H1 (cell line): Measurements from ENCODE around the gene CFAP65. TPM values are rescaled to one million over a fixed set of nuclear protein-coding genes. Genes with fewer than 3 reads are reported as not detected.

Experiments used
- CTCF ChIA-PET: fragments of 300-600 bp; sonication (Branson Sonifier 250); formaldehyde crosslinking; loops from one replicate; lab custom pipeline; 2021; ENCODE audit not compliant: partially characterized antibody; lab: Charles Lee
- POLR2A ChIA-PET: fragments of 300-600 bp; sonication (Branson Sonifier 250); formaldehyde crosslinking; loops from one replicate; lab custom pipeline; 2021; ENCODE audit warnings: inconsistent platforms; ENCODE audit not compliant: partially characterized antibody; lab: Charles Lee
- DNase-seq, 2 experiments: peaks; one replicate each; pipeline versions ENCODE4 v3.0.0 to v3.0.0-alpha.2; 2010 to 2022; ENCODE audit warnings: low spot score in 2 of 2, low read depth in 1 of 2, mixed read lengths in 1 of 2
- FAIRE-seq: peaks from 2 replicates; lab custom pipeline; 2011; peaks lifted over from hg19 to GRCh38; lab: Jason Lieb, UNC
- H2AFZ ChIP-seq: 2 replicates; pipeline ENCODE4 v1.8.1; 2012; ENCODE audit warnings: low read length, inconsistent platforms
- H2AK5ac ChIP-seq: 2 replicates; pipeline ENCODE4 v1.6.1; 2013; ENCODE audit warnings: low read depth, low read length
- H2BK120ac ChIP-seq: replicated peaks from 2 replicates; pipeline ENCODE3; 2013; ENCODE audit warnings: low read depth, low read length, inconsistent platforms
- H2BK12ac ChIP-seq: 2 replicates; pipeline ENCODE4 v1.6.1; 2013; ENCODE audit warnings: low read depth, low read length
- H2BK15ac ChIP-seq: 2 replicates; pipeline ENCODE4 v1.6.1; 2013; ENCODE audit warnings: low read length
- H2BK20ac ChIP-seq: 2 replicates; pipeline ENCODE4 v1.6.1; 2013; ENCODE audit warnings: low read length
- H2BK5ac ChIP-seq: 2 replicates; pipeline ENCODE4 v1.6.1; 2013; ENCODE audit warnings: low read depth, low read length
- H3K14ac ChIP-seq: 2 replicates; pipeline ENCODE4 v1.6.1; 2013; ENCODE audit warnings: inconsistent platforms; ENCODE audit not compliant: insufficient read length
- H3K18ac ChIP-seq: 2 replicates; pipeline ENCODE4 v1.6.1; 2013; ENCODE audit warnings: low read length; ENCODE audit errors: extremely low read depth
- H3K23ac ChIP-seq: 2 replicates; pipeline ENCODE4 v1.6.1; 2013; ENCODE audit warnings: inconsistent platforms; ENCODE audit not compliant: insufficient read length
- H3K23me2 ChIP-seq: 2 replicates; pipeline ENCODE4 v1.6.1; 2013; ENCODE audit warnings: low read depth, low read length
- H3K27ac ChIP-seq: 2 replicates; pipeline ENCODE4 v1.6.1; 2011; ENCODE audit warnings: low read depth, low read length, inconsistent platforms
- H3K27me3 ChIP-seq, 4 experiments: replicated peaks in 1 of 4; 1 replicate in 1 of 4; 2 replicates in 3 of 4; pipeline versions ENCODE4 v1.6.1 to v1.8.1; 2011 to 2013; ENCODE audit warnings: low read length in 3 of 4, mild to moderate bottlenecking in 3 of 4, inconsistent platforms in 2 of 4, mixed read lengths in 2 of 4, moderate library complexity in 1 of 4; ENCODE audit not compliant: control insufficient read depth in 3 of 4, insufficient read depth in 3 of 4; ENCODE audit errors: extremely low read depth in 1 of 4
- H3K36me3 ChIP-seq, 4 experiments: 2 replicates each; pipeline versions ENCODE4 v1.6.1 to v1.8.1; 2011 to 2013; ENCODE audit warnings: mild to moderate bottlenecking in 4 of 4, low read length in 3 of 4, moderate library complexity in 2 of 4, control low read depth in 1 of 4, inconsistent platforms in 1 of 4; ENCODE audit not compliant: insufficient read depth in 4 of 4, control insufficient read depth in 2 of 4
- H3K4ac ChIP-seq: replicated peaks from 2 replicates; pipeline ENCODE3; 2013; ENCODE audit warnings: low read length, low read depth, mixed read lengths, inconsistent platforms; ENCODE audit not compliant: insufficient read length
- H3K4me1 ChIP-seq, 4 experiments: replicated peaks in 1 of 4; 1 replicate in 1 of 4; 2 replicates in 3 of 4; pipeline versions ENCODE4 v1.6.1 to v1.8.1; 2011 to 2013; ENCODE audit warnings: low read length in 3 of 4, inconsistent platforms in 2 of 4, mixed read lengths in 1 of 4; ENCODE audit not compliant: insufficient read depth in 4 of 4, control insufficient read depth in 3 of 4
- H3K4me2 ChIP-seq, 2 experiments: 2 replicates each; pipeline versions ENCODE4 v1.6.1 to v1.8.1; 2011 to 2013; ENCODE audit warnings: low read depth in 2 of 2, low read length in 2 of 2, control low read depth in 1 of 2, inconsistent platforms in 1 of 2, mild to moderate bottlenecking in 1 of 2; ENCODE audit not compliant: insufficient read depth in 1 of 2
- H3K4me3 ChIP-seq, 4 experiments: fragments of 200-600, 300-600 bp in 1 of 4; sonication (generic), shearing (Covaris generic), sonication (Bioruptor Twin) in 1 of 4; 2 replicates each; pipeline versions ENCODE4 v1.5.1 to v1.8.1; 2011 to 2016; ENCODE audit warnings: low read length in 4 of 4, low read depth in 3 of 4, control low read depth in 2 of 4, inconsistent platforms in 2 of 4, mild to moderate bottlenecking in 2 of 4, mixed read lengths in 1 of 4, moderate library complexity in 1 of 4; ENCODE audit not compliant: insufficient read depth in 2 of 4; ENCODE audit errors: extremely low read depth in 1 of 4
- H3K56ac ChIP-seq: replicated peaks from 2 replicates; pipeline ENCODE3; 2013; ENCODE audit warnings: low read depth, mild to moderate bottlenecking, mixed read lengths, low read length, inconsistent platforms; ENCODE audit not compliant: insufficient read length
- H3K79me1 ChIP-seq: 2 replicates; pipeline ENCODE4 v1.6.1; 2013; ENCODE audit warnings: low read depth, low read length, control low read depth
- H3K79me2 ChIP-seq, 2 experiments: 2 replicates each; pipeline versions ENCODE4 v1.6.1 to v1.8.1; 2012 to 2013; ENCODE audit warnings: low read length in 2 of 2, mild to moderate bottlenecking in 2 of 2, inconsistent platforms in 1 of 2; ENCODE audit not compliant: insufficient read depth in 2 of 2, control insufficient read depth in 1 of 2
- H3K9ac ChIP-seq, 4 experiments: replicated peaks in 1 of 4; 1 replicate in 1 of 4; 2 replicates in 3 of 4; pipeline versions ENCODE4 v1.6.1 to v1.8.1; 2011 to 2013; ENCODE audit warnings: low read depth in 3 of 4, low read length in 3 of 4, control low read depth in 2 of 4, mild to moderate bottlenecking in 2 of 4, moderate library complexity in 2 of 4, inconsistent platforms in 1 of 4; ENCODE audit errors: extremely low read depth in 1 of 4
- H3K9me3 ChIP-seq, 2 experiments: 2 replicates each; pipeline versions ENCODE4 v1.6.1 to v1.8.1; 2012 to 2013; ENCODE audit warnings: mild to moderate bottlenecking in 2 of 2, moderate library complexity in 2 of 2, control low read depth in 1 of 2, inconsistent platforms in 1 of 2, low read depth in 1 of 2, low read length in 1 of 2, mixed read lengths in 1 of 2; ENCODE audit not compliant: insufficient read depth in 2 of 2
- H4K20me1 ChIP-seq, 2 experiments: replicated peaks in 1 of 2; 2 replicates each; pipeline versions ENCODE3 to v1.8.1; 2011 to 2013; ENCODE audit warnings: inconsistent platforms in 2 of 2, low read length in 2 of 2, mild to moderate bottlenecking in 1 of 2; ENCODE audit not compliant: insufficient read depth in 2 of 2, control insufficient read depth in 1 of 2
- H4K5ac ChIP-seq: 2 replicates; pipeline ENCODE4 v1.6.1; 2013; ENCODE audit warnings: low read length, low read depth, mixed read lengths, inconsistent platforms; ENCODE audit not compliant: insufficient read length
- H4K8ac ChIP-seq: 2 replicates; pipeline ENCODE4 v1.8.0; 2013; ENCODE audit warnings: mild to moderate bottlenecking, moderate library complexity, low read length, inconsistent platforms; ENCODE audit not compliant: insufficient read depth; ENCODE audit errors: extremely low read depth
- H4K91ac ChIP-seq: replicated peaks from 2 replicates; pipeline ENCODE3; 2013; ENCODE audit warnings: low read length, mixed read lengths, inconsistent platforms; ENCODE audit not compliant: insufficient read length
- BRCA1 ChIP-seq: IDR thresholded peaks from 2 replicates; pipeline ENCODE4 v1.6.1; 2012; ENCODE audit warnings: low read depth, low read length, improper control_type of control experiment
- RAD21 ChIP-seq, 2 experiments: IDR thresholded peaks in 1 of 2; conservative IDR thresholded peaks in 1 of 2; 2 replicates each; pipeline ENCODE4 v1.6.1; 2011; ENCODE audit warnings: low read depth in 2 of 2, low read length in 2 of 2, improper control_type of control experiment in 1 of 2, inconsistent platforms in 1 of 2, mild to moderate bottlenecking in 1 of 2, moderate library complexity in 1 of 2
- WGBS, 2 experiments: shearing (Covaris generic) in 1 of 2; methylation state at CpG; one replicate each; pipeline versions ENCODE4 v1.1.6 to v1.1.7; 2013 to 2015; ENCODE audit warnings: low lambda C conversion rate in 2 of 2, mixed read lengths in 2 of 2, inconsistent platforms in 1 of 2, low coverage in 1 of 2, missing lambda C conversion rate in 1 of 2; ENCODE audit not compliant: insufficient replicate concordance in 2 of 2, insufficient coverage in 1 of 2, insufficient read length in 1 of 2; ENCODE audit errors: extremely low coverage in 1 of 2, missing lambda C conversion rate in 1 of 2; 5-methylcytosine and 5-hydroxymethylcytosine counted together
- polyA plus RNA-seq, 7 experiments: library from polyadenylated mRNA; depleted of rRNA in 3 of 7; stranded (reverse) in 5 of 7; unstranded in 2 of 7; fragments of >200 nt in 5 of 7; fragments of 200-250 nt in 2 of 7; gene quantifications; 1 replicate in 5 of 7; 2 replicates in 1 of 7; 4 replicates in 1 of 7; pipeline versions ENCODE4 v1.2.1 to v1.2.3, GENCODE V29; 2011 to 2013; ENCODE audit warnings: missing spikeins in 2 of 7, mixed read lengths in 2 of 7
- total RNA-seq: library from RNA; stranded (reverse); fragmentation: NEBNext Ultra II Directional; extraction: Animal tissue kit (Norgen Biotek cat#: 25700); gene quantifications from 2 replicates; pipeline ENCODE4 v1.2.1, GENCODE V29; 2021
- TF ChIP-seq, protein P1 (sequence below), 3 experiments: IDR thresholded peaks; 1 replicate in 2 of 3; 2 replicates in 1 of 3; pipeline versions ENCODE4 v1.5.1 to v1.6.1; 2011; ENCODE audit warnings: low read length in 3 of 3, mild to moderate bottlenecking in 3 of 3, inconsistent platforms in 2 of 3, low read depth in 1 of 3, moderate library complexity in 1 of 3; ENCODE audit not compliant: insufficient read depth in 1 of 3; ENCODE audit errors: control extremely low read depth in 1 of 3

Gene CFAP65
- total and polyA plus RNA-seq, 2 of the 8 experiments (the other 6 are each of a cell fraction or from before 2014, with no cell fraction given) = 0.19 to 0.45 TPM

DNA sequence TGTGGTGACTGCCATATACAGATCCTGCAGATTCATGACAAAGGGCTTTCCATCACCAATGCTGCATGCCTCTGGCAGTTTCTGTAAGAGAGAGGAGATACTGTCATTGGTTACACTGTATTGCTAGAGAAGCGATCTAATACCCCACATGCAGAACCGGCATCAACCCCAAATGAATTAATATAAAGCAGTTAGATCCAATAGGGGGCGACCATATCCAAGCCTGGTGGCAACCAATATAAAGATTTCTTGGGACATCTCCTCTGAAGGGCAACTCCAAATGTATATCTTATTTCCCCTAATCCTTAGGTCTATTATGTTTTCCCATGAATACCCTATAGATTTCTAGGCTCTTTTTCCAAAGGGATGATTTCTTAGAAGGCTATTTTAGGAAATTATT is 36.8 kb upstream of the CFAP65 start:
- H3K79me2 ChIP-seq = no peaks in the 10 kb centered on the region
- H2BK120ac ChIP-seq = no peak overlapping the region
- H4K20me1 ChIP-seq = peaks cover 0 to 4% of the 10 kb centered on the region in 2 experiments
- H4K8ac ChIP-seq = no peak overlapping the region
- no peak overlapping the region for H2AK5ac ChIP-seq
- no peak overlapping the region for H3K4ac ChIP-seq
- ChIA-PET POLR2A (no interaction called here), CTCF (interaction anchor here (1.0 to 62.8 kb wide), 9 partner anchors 8 to 76 kb away, joined by 3 to 1777 read pairs (median 6); partner anchors contain the start of gene IHH)
- no peak overlapping the region for H3K9ac ChIP-seq
- H3K23ac ChIP-seq = no peak overlapping the region
- H3K36me3 ChIP-seq = peaks cover 0 to 5% (median under 1%) of the 10 kb centered on the region in 4 experiments; a peak in 3 of 8 replicates
- H3K27me3 ChIP-seq = no peaks in the 10 kb centered on the region
- no peak overlapping the region for H2BK12ac ChIP-seq
- H4K5ac ChIP-seq = no peak overlapping the region
- H3K4me1 ChIP-seq = 0 out of 7 replicates have a peak, but pooled peaks cover 0 to 3% (median under 1%) of the 10 kb centered on the region in 4 experiments
- 63% methylated on average over 3 of the region's 3 CpGs; no CpG with 5 or more reads in 1 of the 2 experiments for WGBS, 2 experiments
- H3K79me1 ChIP-seq = no peaks in the 10 kb centered on the region
- no peak overlapping the region for H3K14ac ChIP-seq
- H2BK5ac ChIP-seq = no peak overlapping the region
- H3K4me3 ChIP-seq = no peak overlapping the region
- H3K23me2 ChIP-seq = no peaks in the 10 kb centered on the region
- no peak overlapping the region for H3K4me2 ChIP-seq
- no peak overlapping the region for H2BK20ac ChIP-seq
- H3K9me3 ChIP-seq = no peaks in the 10 kb centered on the region
- DNase-seq (no peak), FAIRE-seq (no peak)
- no peak overlapping the region for H3K18ac ChIP-seq
- peak; percentile 5 to 25; a peak in 3 of 4 replicates for TF ChIP-seq RAD21 (IDR thresholded peaks at IDR 0.05 in 1 of 2, conservative IDR thresholded peaks at IDR 0.05 in 1 of 2; ENCODE audit: low read depth in 2 of 2, low read length in 2 of 2)
- TF ChIP-seq, protein P1, sequence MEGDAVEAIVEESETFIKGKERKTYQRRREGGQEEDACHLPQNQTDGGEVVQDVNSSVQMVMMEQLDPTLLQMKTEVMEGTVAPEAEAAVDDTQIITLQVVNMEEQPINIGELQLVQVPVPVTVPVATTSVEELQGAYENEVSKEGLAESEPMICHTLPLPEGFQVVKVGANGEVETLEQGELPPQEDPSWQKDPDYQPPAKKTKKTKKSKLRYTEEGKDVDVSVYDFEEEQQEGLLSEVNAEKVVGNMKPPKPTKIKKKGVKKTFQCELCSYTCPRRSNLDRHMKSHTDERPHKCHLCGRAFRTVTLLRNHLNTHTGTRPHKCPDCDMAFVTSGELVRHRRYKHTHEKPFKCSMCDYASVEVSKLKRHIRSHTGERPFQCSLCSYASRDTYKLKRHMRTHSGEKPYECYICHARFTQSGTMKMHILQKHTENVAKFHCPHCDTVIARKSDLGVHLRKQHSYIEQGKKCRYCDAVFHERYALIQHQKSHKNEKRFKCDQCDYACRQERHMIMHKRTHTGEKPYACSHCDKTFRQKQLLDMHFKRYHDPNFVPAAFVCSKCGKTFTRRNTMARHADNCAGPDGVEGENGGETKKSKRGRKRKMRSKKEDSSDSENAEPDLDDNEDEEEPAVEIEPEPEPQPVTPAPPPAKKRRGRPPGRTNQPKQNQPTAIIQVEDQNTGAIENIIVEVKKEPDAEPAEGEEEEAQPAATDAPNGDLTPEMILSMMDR (IDR thresholded peaks at IDR 0.05; ENCODE audit: control extremely low read depth in 1 of 3, insufficient read depth in 1 of 3, low read depth in 1 of 3, low read length in 3 of 3) = peak in 1 of 3 experiments; percentile 26; a peak in 1 of 4 replicates
- TF ChIP-seq BRCA1 = no peak
- no peak overlapping the region for H4K91ac ChIP-seq
- H2AFZ ChIP-seq = no peak overlapping the region
- H3K27ac ChIP-seq = no peak overlapping the region
- H3K56ac ChIP-seq = no peak overlapping the region
- no peak overlapping the region for H2BK15ac ChIP-seq
